Chondrocyte (in vitro differentiated cells): ENCODE results near the gene PAPOLA. TPM values are rescaled to one million over a fixed set of nuclear protein-coding genes. Genes with fewer than 3 reads are reported as not detected.

Experiments used
- DNase-seq: peaks from one replicate; pipeline ENCODE4 v3.0.0; 2021; ENCODE audit warnings: mixed read lengths, low spot score
- H3K27ac Mint-ChIP-seq: one replicate; pipeline ENCODE4 v1.8.0; 2021; ENCODE audit warnings: mild to moderate bottlenecking, moderate library complexity, mixed read lengths; ENCODE audit not compliant: unreplicated experiment
- H3K27me3 Mint-ChIP-seq: 2 replicates; pipeline ENCODE4 v1.8.0; 2021; ENCODE audit warnings: low read depth, mixed read lengths
- H3K36me3 Mint-ChIP-seq: 2 replicates; pipeline ENCODE4 v1.8.0; 2021; ENCODE audit warnings: low read depth, mixed read lengths
- H3K4me1 Mint-ChIP-seq: 2 replicates; pipeline ENCODE4 v1.8.0; 2021; ENCODE audit warnings: low read depth, mild to moderate bottlenecking, mixed read lengths
- H3K4me3 Mint-ChIP-seq: one replicate; pipeline ENCODE4 v1.8.0; 2021; ENCODE audit warnings: mild to moderate bottlenecking, moderate library complexity, mixed read lengths; ENCODE audit not compliant: unreplicated experiment
- H3K9me3 Mint-ChIP-seq: 2 replicates; pipeline ENCODE4 v1.8.0; 2021; ENCODE audit warnings: low read depth, mixed read lengths
- total RNA-seq: library from RNA; stranded (reverse); gene quantifications from 3 replicates; pipeline ENCODE4 v1.2.1, GENCODE V29; 2021
- TF ChIP-seq, protein P1 (sequence below): fragments of 200-600 bp; sonication (generic); IDR thresholded peaks from 2 replicates; pipeline ENCODE4 v1.5.0; 2021; ENCODE audit warnings: antibody characterized with exemption, mild to moderate bottlenecking, moderate library complexity

Gene PAPOLA
- total RNA-seq, 1 donor from 2014 or later, result 114 TPM

DNA sequence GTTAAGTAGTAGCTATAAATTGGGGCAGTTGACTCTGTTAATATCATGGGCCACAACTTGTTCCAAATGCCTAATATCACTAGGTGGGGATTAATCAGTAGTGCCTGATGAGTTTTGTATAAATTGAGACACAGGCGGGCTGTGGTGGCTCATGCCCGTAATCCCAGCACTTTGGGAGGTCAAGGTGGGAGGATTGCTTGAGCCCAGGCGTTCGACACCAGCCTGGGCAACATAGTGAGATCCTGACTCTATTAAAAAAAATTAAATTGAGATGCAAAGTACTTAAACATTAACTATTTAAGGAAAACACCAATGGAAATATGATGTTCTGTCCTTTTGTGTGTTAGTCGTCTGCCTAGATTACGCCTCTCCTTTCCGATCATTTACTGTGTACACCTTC lies 9.0 kb downstream of the PAPOLA start:
- Mint-ChIP-seq H3K36me3 (no peaks in the 10 kb centered on the region), H3K27ac (no peak overlapping the region), H3K4me3 (no peak overlapping the region), H3K27me3 (no peaks in the 10 kb centered on the region), H3K9me3 (no peaks in the 10 kb centered on the region), H3K4me1 (peaks cover 57% of the 10 kb centered on the region)
- TF ChIP-seq, protein P1, sequence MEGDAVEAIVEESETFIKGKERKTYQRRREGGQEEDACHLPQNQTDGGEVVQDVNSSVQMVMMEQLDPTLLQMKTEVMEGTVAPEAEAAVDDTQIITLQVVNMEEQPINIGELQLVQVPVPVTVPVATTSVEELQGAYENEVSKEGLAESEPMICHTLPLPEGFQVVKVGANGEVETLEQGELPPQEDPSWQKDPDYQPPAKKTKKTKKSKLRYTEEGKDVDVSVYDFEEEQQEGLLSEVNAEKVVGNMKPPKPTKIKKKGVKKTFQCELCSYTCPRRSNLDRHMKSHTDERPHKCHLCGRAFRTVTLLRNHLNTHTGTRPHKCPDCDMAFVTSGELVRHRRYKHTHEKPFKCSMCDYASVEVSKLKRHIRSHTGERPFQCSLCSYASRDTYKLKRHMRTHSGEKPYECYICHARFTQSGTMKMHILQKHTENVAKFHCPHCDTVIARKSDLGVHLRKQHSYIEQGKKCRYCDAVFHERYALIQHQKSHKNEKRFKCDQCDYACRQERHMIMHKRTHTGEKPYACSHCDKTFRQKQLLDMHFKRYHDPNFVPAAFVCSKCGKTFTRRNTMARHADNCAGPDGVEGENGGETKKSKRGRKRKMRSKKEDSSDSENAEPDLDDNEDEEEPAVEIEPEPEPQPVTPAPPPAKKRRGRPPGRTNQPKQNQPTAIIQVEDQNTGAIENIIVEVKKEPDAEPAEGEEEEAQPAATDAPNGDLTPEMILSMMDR, result no peak
- no peak for DNase-seq

- DNase-seq, result no peak
- TF ChIP-seq, protein P1, result no peak
- H3K4me3 Mint-ChIP-seq, result no peak overlapping the region
These were observed 9.5 kb downstream of the PAPOLA start for GRCh38 chr14:96511667-96512066.

DNA sequence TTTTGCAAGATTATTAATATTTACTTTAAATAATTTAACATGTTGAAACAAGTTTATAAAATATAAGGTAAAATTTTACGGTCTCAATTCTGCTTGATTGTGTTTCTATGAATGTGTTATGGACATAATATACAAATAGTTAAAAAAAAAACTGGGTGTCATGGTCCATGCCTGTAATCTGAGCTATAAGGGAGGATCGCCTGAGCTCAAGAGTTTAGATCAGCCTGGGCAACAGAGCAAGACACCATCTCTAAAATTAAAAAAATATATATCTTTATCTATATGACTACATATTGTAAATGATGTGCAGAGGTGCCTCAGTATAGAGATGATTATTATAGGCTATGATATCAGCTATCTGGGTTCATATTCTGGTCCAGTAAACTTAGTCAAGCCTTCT lies 9.9 kb downstream of the PAPOLA start:
- Mint-ChIP-seq H3K27me3 (no peaks in the 10 kb centered on the region), H3K36me3 (no peaks in the 10 kb centered on the region), H3K27ac (no peak overlapping the region), H3K4me1 (peaks cover 64% of the 10 kb centered on the region), H3K9me3 (no peaks in the 10 kb centered on the region), H3K4me3 (no peak overlapping the region)
- DNase-seq, result no peak
- TF ChIP-seq, protein P1, result no peak

More at GRCh38 chr14:96511667-96512066, 9.5 kb downstream of the PAPOLA start:
- Mint-ChIP-seq H3K4me1 (peaks cover 59% of the 10 kb centered on the region), H3K27ac (no peak overlapping the region), H3K27me3 (no peaks in the 10 kb centered on the region), H3K36me3 (no peaks in the 10 kb centered on the region), H3K9me3 (no peaks in the 10 kb centered on the region)

DNA sequence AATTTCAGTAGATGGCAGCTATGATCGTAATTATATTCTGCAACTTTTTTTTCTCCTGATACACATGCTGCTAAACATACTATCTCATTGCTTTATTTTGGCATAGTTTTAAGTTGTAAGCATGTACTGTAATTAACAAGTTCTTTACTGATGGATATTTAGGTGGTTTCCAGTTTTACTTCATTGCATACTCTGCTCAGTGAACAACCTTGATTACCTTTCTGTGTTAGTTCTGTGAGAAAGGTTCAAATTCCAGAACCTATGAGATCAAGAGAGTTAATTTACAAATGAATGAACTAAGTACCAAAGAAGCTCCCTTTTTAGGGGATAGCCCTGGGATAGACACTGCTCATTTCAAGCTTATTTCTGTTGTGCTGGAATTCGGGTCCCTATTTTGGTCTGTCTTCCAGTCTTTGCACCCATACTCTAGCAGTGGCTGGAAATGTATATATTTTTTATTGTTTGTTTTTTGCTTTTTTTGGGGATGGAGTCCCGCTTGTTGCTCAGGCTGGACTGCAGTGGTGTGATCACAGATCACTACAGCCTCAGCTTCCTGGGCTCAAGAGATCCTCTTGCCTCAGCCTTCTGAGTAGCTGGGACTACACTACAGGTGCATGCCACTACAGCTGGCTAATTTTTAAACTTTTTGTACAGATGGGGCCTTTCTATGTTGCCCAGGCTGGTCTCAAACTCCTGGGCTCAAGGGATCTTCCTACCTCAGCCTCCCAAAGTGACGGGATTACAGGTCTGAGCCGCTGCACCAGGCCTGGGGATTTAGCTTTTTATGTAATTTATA lies 10.6 kb downstream of the PAPOLA start:
- no peak for DNase-seq
- Mint-ChIP-seq H3K27me3 (no peaks in the 10 kb centered on the region), H3K27ac (no peak overlapping the region), H3K4me1 (peaks cover 68% of the 10 kb centered on the region), H3K9me3 (no peaks in the 10 kb centered on the region), H3K4me3 (no peak overlapping the region), H3K36me3 (no peaks in the 10 kb centered on the region)
- TF ChIP-seq, protein P1, result no peak

DNA sequence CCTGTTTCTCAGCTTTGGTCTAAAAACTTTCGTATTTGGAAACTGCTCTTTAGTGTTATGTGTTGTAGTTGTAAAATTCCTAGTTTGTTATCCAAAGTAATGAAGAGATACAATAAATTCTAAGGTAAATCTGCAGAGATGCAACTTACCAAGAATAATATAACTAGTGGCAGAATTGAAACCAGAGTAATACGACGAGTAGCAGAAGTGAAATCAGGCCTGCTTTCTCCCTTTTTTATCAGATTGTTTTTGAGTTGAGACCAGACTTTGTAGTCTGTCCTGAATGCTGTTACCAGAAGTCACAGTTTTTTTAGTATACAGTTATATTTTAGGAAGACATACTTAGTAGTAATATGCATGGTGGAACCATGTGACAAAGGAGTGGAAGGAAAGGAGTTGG lies 12.5 kb downstream of the PAPOLA start:
- Mint-ChIP-seq H3K27me3 (no peaks in the 10 kb centered on the region), H3K36me3 (no peaks in the 10 kb centered on the region), H3K4me3 (no peak overlapping the region), H3K9me3 (no peaks in the 10 kb centered on the region), H3K4me1 (peaks cover 65% of the 10 kb centered on the region), H3K27ac (no peak overlapping the region)
- DNase-seq, result no peak
- TF ChIP-seq, protein P1, result no peak
